Left renal cortex interstitium (tissue), 4 donors: Measurements from ENCODE around the gene PSD4. TPM values are rescaled to one million over a fixed set of nuclear protein-coding genes. Genes with fewer than 3 reads are reported as not detected.

Experiments
- DNase-seq, 4 donors: peaks; one replicate each; pipeline ENCODE4 v3.0.0-alpha.2; 2013; ENCODE audit warnings: low read depth in 4 of 4, low spot score in 2 of 4, missing footprints in 1 of 4
- polyA plus RNA-seq, 4 donors: library from polyadenylated mRNA; unstranded; fragments of 120-200 nt; gene quantifications; one replicate each; pipeline ENCODE4 v1.2.1, GENCODE V29; 2013; ENCODE audit not compliant: insufficient read length in 4 of 4

The PSD4 gene
- polyA plus RNA-seq, 4 donors: 9.1 to 17.1 (median 10.7) TPM

DNA sequence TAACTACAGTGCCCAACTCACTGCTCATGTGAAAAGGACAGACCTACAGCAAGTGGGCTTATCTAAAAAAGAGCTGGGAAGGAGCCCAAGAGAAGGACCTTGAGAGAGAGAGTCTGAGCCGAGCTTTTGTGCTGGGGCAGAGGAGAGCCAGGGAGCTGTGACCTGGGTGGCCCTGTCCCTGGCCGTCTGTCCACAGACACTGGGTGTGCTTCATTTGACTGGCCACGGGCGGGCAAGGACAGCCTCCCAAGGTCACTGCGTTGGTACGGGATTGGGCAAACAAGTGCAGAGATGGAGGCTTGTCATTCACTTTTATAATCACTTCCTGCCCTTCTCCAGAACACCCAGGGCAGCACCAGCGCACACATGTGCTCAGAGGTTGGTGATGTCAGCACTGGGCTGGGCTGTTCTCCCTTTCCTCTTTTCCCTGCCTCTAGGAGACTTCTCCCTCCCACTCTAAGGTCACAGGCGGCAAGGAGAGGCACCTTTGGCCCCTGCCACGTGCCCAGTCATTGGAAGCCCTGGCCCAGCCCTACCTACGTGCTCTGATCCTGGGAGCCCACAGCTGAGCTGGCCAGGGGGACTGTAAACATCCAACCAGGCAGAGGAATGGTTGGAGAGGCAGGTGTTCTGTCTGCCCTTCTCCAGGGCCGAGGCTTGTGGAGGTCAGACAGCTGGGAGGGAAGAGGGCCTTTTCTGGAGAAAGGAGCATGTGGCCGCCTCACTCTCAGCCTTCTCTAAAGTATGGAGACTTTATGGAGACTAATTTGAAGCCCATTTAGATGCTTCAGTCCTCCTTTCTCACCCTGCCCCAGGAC lies 6.4 kb upstream of the PSD4 start:
- no peak for DNase-seq

DNA sequence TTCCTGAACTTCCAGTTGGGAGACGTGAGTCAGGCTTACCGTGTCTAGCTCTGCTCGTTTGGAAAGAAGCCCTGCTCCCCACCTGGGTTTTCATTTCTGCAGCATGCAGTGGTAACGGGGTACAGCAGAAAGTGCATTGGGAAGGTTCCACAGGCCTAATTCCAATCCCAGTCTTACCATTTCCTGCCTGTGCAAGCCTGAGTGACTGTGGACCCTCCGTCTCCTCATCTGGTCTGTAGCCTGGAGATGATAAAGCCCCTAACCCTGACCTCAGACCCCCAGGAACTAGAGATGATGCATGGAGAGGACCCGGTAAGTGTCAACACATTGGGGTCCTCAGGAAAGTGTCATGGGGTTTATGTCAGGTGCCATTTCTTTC lies 5.8 kb upstream of the PSD4 start:
- no peak for DNase-seq

DNA sequence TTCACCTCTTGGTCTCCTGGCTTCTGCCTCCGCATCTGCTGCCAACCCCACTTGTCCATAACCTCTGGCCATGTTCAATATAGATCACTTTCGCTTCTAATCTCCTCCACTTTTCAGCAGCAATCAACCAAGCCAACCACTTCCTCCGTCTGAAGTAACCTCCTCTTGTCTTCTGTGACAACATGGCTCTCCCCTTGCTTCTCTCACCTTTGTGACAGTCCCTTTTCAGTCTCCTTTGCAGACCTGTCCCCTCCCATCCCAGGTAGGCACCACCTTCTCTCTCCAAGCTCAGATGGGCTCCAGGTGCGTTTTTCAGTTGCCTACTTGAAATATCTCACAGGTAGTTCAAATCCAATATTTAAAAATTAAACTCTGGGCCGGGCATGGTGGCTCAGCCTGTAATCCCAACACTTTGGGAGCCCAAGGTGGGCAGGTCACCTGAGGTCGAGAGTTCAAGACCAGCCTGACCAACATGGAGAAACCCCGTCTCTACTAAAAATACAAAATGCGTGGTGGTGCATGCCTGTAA lies 4.7 kb upstream of the PSD4 start:
- DNase-seq: no peak

DNA sequence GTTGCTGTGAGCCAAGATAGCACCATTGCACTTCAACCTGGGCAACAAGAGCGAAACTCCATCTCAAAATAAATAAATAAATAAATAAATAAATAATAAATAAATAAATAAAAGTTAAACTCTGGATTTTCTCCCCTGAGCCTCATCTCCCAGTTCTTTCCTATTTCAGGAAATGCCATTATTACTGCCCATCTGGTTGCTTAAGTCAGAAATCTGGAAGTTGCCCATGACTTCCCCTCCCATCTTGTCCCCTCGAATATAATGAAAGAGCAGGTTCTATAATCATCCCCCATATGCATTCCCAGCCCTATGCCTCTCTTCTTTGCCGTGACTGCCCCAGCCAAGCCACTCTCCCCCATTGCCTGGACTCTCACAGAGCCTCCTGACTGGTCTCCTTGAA lies 4.2 kb upstream of the PSD4 start:
- no peak for DNase-seq

DNA sequence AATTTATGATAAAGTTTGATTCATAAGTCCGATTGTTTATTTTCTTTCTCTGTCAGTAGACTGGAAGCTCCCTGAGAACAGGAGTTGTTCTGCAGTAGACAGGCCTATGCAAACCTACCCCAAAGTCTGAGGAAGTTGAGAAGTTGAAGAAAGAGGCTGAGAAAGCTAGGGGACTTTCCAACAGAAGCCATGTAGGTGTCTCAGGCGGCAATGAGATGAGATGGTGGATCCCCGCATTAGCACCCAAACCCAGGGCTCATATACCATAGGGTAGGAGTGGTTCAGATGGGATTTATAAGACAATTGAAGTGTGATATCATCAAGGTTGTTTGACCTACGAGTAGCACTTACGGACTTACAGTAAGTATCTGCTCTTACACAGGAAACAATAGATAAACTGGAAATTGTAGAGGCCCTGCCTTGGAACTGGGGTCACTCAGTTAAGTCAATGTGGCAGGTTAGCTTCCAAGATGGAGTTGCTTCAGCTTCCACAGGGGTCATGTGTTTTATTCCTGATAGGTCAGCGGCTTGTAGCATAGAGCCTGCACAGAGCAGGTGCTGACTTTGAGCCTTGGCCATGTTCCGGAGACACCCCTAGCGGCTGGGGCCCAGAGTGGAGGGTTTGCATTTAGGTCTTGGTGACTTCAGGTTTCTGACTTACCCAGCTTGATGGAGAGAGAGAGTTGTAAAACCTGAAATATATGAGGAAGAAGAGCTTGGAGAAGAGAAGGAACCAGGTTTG lies 2.3 kb upstream of the PSD4 start:
- DNase-seq: no peak

DNA sequence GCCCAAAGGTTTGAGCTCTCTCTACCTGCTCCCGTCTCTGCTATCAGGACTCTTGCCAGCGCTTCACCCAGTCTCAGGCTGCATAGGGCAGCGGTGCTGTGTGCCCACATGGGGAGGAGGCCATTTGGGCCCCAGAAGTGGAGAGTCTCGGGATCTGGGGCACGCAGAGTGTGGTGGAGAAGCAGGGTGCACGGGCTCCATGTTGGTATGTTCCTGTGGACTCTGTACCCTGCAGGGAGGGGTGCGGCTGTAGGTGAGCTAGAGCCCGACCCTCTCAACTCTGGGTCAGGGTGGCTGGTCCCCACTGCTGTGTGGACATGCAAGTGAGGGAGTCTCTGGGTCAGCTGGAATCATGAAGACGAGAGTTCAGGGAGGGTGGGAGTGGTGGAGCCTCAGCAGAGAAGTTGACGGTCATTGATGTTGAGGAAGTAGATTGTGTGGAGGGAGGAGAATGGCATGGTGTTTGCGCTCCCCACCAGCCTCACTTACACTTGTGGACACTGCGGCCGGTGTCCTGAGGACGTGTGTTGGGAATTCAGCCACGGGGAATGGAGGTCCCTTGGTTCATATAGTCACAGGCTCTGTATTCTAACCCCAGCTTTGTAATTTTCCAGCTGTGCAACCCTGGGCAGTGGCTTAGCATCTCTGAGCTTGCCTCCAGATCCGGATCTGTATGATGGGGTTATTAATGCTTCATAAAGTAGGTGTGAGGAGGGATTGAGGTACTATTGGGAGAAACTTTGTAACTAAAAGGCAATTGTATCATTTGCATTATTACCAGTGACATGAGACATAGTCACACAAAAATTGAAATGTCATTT lies 840 bp upstream of the PSD4 start:
- DNase-seq: no peak

DNA sequence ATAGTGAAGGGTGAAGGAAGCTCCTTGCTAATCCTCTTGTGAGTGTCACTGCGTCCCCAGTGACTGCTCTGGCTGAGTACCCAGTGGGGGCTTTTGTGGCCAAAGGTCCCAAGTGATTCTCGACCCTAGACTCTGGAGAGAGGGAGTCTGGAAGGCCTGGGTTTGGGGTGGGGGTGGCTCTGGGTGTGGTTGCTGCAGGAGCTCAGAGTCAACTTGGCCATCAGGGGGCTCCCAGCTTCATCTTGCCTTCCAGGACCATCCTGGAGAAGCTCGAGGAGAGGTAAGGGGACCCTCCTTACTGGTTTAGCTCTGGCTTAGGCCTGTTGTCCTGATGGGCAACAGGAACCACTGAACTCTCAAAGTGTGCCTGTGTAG lies 592 bp downstream of the PSD4 start:
- DNase-seq: no peak

DNA sequence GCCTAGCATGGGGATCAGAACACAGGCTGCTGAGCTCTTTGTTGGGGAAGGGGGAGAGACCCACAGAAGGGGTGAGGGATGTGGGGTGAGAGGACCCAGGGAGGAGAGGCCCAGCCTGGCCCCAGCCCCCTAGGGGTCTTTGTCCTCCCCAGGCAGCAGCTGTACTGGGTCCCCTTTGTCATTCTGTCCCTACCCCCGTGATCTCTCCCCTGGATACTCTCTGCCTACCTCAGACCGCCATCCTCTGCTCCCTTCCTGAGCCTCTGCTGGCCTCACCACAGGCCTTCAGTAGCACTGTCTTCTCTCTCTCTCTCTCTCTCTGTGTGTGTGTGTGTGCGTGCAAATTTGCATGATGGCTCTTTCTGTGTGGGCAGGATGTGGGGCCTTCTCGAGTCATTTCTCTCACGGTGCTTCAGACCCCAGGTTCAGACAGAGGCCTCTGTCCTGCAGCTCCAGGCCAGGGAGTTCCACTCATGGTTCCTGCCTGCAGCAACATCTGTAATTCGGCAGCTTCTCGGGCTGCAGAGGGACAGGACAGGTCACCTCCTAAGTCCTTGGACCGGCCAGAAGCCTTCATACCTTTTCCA lies 1.4 kb downstream of the PSD4 start:
- no peak for DNase-seq

DNA sequence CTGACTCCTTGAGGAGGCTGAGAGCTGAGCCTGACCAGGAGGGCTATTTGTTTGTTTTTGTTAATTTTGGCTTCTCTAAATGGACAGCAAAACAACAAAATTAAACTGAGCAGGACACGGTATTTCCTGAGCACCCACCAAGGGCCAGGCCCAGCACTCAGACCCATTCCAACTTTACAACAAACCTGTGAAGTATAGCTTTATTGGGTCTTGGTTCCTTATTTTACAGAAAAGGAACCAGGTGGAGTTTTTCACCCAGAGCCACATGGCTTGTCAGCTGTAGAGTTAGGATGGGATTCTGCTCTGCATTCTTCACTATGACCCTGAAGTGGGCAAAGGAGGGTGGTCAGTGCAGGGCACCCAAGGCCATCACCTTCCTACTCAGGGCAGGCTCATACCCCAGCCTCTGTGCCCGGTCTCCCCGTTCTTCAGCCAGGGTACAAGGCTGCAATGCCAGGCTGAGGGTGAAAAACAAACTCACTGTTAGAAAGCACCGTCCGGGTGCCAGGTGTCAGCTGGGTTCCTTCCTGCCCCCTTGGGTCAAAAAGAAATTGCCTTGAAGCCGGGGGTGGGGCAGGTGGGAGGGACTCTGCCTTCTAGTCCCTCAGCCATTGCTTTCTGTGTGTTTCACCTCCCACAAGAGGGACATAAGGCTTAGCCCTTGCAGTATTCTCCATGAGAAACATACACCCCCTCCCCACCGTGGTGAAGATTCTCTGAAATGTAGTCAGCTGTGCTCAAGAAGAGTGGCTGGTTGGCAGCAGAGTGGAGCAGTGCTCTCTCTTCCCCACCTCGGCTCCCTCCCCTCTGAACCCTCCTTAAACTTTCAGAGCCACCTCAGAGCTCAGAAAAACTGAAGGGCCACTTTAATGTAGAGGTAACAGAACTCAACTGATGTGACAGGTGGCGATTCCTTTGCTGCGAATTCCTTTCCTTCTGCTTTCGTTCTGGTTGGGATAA lies 2.2 kb downstream of the PSD4 start:
- DNase-seq: no peak

DNA sequence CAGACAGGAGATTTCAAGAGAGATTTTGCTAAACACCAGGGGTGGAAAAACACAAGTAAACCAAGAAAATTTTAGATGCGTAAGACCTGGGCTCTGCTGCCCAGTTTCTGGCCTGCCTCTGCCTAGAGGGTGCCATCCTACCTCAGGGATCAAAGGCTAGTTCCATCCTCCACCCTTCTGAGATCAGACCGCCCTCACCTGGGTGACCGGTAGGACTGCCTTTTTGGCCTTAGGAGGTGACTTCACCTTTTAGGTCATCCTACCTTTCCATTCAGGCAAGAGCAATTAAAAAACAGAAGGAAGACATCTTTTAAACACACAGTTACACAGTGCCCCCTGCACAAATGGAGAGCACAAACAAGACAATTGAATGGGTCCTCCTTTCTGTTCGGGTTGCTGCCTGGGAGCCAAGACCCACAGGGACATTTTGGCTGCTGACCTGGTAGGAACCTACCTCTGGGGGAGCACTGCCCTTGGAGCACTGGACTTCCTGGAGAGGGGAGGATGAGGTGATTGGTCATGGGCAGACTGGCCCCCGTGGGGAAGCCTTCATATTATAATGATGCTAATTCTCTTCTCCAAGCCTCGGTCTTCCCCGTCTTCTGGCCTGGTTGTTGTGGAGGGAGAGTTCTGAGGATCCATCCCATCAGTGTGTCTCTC lies 3.1 kb downstream of the PSD4 start:
- no peak for DNase-seq

DNA sequence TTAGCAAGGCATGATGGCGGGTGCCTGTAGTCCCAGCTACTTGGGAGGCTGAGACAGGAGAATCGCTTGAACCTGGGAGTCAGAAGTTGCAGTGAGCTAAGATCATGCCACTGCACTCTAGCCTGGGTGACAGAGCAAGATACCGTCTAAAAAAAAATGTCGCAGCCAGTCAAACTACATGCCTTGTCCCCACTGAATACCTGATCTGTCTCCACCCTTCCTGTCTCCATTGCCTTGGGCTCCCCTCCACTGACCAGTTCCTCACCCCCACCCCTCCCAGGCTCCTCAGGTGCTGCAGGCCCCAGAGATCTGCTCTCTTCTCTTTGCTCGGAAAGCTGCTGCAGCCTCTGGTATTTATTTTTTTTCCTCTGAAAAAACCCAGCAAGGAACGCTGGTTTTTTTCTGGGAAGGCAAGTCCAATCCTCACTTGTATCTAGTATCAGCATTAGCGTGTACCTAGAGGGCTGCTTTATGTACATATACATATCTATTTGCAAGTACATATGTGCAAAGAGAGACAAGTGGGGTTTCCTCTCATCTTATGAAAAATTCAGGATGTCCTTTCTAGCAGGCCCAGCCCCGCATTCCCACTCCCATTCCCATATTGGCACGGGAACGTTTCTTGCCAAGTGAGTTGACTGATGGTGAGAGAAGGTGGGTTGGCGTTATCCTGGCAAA lies 4.4 kb downstream of the PSD4 start:
- no peak for DNase-seq

DNA sequence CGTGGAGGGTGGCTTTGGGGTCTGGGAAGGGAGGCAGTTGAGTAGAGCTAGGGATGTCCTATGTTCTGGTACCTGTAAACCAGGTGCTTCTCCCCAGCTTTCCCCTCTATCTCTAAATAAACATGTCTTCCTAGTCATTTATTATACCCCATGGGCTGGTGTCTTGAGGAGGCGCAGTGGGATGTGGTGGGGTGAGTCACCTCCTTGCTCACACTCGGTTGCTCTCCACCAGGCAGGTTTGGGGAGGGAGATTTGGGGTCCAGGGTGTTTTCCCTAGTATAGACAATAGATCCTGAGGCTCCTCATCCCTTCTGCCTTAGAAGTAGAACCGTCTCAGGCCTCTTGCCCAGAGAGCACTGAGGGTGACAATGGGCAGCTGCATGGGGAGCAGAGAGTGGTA lies 5.1 kb downstream of the PSD4 start:
- DNase-seq: no peak

DNA sequence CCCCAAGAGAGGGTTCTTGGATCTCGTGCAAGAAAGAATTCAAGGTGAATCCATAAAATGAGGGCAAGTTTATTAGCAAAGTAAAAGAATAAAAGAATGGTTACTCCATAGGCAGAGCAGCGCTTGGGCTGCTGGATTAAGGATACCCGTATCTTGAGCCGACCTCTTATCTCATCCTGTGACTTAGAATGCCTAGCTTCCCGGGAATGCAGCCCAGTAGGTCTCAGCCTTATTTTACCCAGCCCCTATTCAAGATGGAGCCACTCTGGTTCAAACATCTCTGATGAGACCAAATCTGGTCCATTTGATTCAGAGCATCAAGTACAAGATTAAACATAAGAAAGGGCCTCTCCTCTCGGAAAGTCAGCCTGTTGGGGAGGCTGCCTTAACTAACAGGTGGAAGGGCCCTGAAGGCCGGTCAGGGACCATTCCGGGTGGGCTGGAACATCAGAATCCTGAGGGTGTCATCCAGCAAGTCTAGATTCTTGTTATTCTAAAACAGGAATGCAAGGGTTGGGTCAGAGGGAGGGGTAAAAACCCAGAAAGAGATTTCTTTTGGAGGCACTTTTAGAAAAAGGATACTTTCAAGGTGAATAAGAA lies 5.8 kb downstream of the PSD4 start:
- no peak for DNase-seq

DNA sequence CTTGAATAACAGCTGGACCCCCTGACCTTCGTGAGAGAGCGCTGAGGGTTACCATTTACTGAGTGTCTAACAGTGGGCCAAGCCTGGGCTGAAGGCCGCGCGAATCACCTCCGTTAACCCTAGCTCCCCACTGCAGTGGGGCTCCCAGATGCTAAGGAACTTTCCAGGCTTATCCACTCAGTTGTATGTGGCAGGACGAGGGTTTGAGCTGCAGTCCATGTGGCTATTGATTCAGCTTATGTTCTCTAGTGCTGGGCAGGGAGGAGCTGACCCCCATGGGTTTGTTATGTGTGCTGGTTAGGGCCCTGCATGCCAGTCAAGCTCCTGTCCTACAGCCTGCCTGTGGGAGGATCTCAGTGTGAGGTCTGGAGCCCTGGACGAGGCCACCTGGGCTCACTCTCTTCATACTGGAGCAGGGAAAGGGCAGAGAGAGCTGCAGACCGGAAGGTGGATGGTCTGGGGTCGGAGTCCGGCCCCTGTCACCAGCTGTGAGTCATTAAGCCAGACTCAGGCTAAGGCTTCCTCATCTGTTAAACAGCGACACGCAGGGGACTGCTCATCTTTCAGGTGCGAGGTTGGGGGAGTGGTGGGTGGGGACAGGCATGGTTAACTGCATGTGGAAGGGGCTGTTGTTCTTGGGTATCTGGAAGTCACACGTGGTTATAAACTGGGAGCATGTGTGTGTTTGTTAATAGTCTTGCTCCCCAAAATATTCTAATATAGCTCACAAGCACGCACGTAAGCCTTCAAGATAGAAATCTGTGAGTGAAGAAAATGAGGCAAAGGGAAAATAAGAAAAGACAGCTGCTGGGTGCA lies 6.6 kb downstream of the PSD4 start:
- DNase-seq: no peak

DNA sequence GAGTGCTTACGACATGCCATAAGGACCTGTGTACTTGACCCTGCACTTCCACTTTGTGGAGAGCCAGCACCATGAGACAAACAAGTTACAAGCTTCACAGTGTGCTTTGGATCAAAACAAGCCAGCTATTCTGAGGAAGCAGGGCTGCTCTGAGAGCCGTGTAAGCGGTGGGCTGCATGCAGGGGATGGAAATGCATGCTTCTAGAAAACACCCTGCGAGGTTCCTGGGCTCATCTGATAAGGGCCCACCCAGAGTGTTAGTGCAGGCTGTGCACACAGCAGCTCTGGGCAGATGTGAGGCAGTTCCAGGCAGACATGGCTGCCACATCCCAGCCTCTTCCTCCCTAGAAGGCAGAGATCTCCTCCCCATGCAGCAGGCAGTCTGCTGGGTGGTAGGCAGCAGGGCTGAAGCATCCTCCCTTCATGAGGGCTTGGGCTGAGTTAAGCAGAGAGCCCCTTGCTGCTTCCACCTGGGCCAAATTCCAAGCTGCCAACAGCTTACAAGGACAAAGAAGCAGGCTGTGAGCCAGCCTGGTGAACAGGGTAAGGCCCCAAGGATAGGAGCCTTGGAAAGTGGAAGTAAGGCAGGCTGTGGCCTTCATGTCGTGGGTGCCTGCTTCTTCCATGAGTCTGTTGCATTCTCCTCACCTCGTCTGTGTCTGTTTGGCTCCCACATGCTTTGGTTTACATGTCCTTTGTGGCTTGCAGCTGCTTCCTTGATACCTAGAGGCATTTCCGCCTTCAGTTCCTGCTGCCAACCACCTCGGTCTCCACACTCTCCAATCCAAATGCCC lies 7.7 kb downstream of the PSD4 start:
- DNase-seq: no peak

DNA sequence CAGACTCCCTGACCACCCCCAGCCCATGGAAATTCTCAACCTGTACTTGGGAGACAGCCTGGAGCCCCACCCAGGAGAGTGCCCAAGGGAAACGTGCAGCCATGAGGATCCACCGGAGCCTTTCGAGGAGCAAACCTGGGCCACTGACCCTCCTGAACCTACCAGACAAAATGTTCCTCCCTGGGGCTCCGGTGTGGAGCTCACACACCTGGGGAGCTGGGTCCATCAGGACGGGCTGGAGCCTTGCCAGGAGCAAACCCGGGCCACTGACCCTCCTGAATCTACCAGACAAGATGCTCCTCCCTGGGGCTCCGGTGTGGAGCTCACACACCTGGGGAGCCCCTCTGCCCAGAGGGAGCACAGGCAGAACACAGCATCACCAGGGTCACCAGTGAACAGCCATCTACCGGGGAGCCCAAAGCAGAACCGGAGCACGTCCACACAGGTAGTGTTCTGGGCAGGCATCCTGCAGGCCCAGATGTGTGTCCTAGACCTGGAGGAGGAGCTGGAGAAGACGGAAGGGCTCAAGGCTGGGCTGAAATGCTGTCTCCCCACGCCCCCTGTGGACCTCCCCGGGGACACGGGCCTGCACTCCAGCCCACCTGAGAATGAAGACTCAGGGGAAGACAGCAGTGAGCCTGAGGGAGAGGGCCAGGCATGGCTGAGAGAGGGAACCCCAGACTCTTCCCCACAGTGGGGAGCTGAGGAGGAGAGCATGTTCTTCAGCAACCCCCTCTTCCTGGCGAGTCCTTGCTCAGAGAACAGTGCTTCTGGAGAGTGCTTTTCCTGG lies 8.9 kb downstream of the PSD4 start:
- no peak for DNase-seq
